Spleen (tissue), 11 donors: ENCODE results near the gene ZDHHC14. TPM values are rescaled to one million over a fixed set of nuclear protein-coding genes. Genes with fewer than 3 reads are reported as not detected.

ENCODE experiments used
- DNase-seq: peaks from one replicate; pipeline ENCODE4 v3.0.0-alpha.2; 2020
- H3K27ac ChIP-seq, 8 donors: fragments of 200-600 bp; sonication (generic) in 7 of 8; 1 replicate in 4 of 8; 2 replicates in 4 of 8; pipeline versions ENCODE4 v1.5.0 to v1.8.0; 2016 to 2021; ENCODE audit warnings: inconsistent platforms in 4 of 8, mild to moderate bottlenecking in 4 of 8, moderate library complexity in 1 of 8
- H3K27me3 ChIP-seq, 7 donors: fragments of 200-600 bp; sonication (generic) in 6 of 7; replicated peaks in 1 of 7; 1 replicate in 4 of 7; 2 replicates in 3 of 7; pipeline versions ENCODE4 v1.5.0 to v1.8.0; 2016 to 2021; ENCODE audit warnings: inconsistent platforms in 3 of 7, mild to moderate bottlenecking in 1 of 7
- H3K36me3 ChIP-seq, 6 donors: fragments of 200-600 bp; sonication (generic) in 5 of 6; 1 replicate in 4 of 6; 2 replicates in 2 of 6; pipeline versions ENCODE4 v1.5.0 to v1.8.0; 2016 to 2021; ENCODE audit warnings: inconsistent platforms in 2 of 6
- H3K4me1 ChIP-seq, 6 donors: fragments of 200-600 bp; sonication (generic) in 5 of 6; 1 replicate in 3 of 6; 2 replicates in 3 of 6; pipeline versions ENCODE4 v1.5.0 to v1.8.0; 2016 to 2021; ENCODE audit warnings: inconsistent platforms in 3 of 6
- H3K4me3 ChIP-seq, 8 donors: fragments of 200-600 bp; sonication (generic) in 7 of 8; 1 replicate in 4 of 8; 2 replicates in 4 of 8; pipeline versions ENCODE4 v1.5.0 to v1.8.0; 2016 to 2021; ENCODE audit warnings: inconsistent platforms in 4 of 8, mild to moderate bottlenecking in 4 of 8, moderate library complexity in 2 of 8
- H3K9me3 ChIP-seq, 8 donors: fragments of 200-600 bp; sonication (generic) in 7 of 8; 1 replicate in 4 of 8; 2 replicates in 4 of 8; pipeline versions ENCODE4 v1.5.0 to v1.8.0; 2016 to 2021; ENCODE audit warnings: inconsistent platforms in 4 of 8
- POLR2A ChIP-seq, 3 donors: fragments of 450-650 bp; IDR thresholded peaks; one replicate each; pipeline ENCODE4 v1.5.1; 2017; ENCODE audit warnings: antibody characterized with exemption in 3 of 3, mild to moderate bottlenecking in 1 of 3
- POLR2AphosphoS5 ChIP-seq, 3 donors: sonication (generic); formaldehyde crosslinking; IDR thresholded peaks; one replicate each; pipeline ENCODE4 v1.5.1; 2017; ENCODE audit warnings: antibody characterized with exemption in 3 of 3
- WGBS, 5 donors: extraction: QIAGEN DNeasy Blood & Tissue Kit in 3 of 5; methylation state at CpG; one replicate each; pipeline versions ENCODE4 v1.1.5 to v1.1.7; 2013 to 2018; 5-methylcytosine and 5-hydroxymethylcytosine counted together
- intact Hi-C: fragments of 100-400 bp; cut with DNase I; formaldehyde crosslinking; loops from one replicate; pipeline ENCODE4 v1.15.0; 2023; ENCODE audit warnings: low total_unique reads
- polyA plus RNA-seq, 3 donors: library from polyadenylated mRNA; stranded (reverse); fragments of 200-250 nt; gene quantifications; one replicate each; pipeline ENCODE4 v1.2.1, GENCODE V29; 2013
- total RNA-seq, 7 donors: library from RNA; depleted of rRNA in 3 of 7; stranded (reverse); fragments of >200 nt in 3 of 7; fragmentation: NEBNext Ultra II Directional in 4 of 7; extraction: Animal tissue kit (Norgen Biotek cat#: 25700) in 4 of 7; gene quantifications; one replicate each; pipeline versions ENCODE4 v1.1.0 to v1.2.1, GENCODE V29; 2016 to 2021
- TF ChIP-seq, protein P1 (sequence below), 11 experiments: fragments of 200-600 bp in 7 of 11; fragments of 450-650 bp in 4 of 11; sonication (generic) in 4 of 11; IDR thresholded peaks in 8 of 11; conservative IDR thresholded peaks in 3 of 11; 1 replicate in 7 of 11; 2 replicates in 4 of 11; pipeline versions ENCODE4 v1.4.0 to v1.8.0; 2016 to 2021; ENCODE audit warnings: antibody characterized with exemption in 11 of 11, inconsistent platforms in 4 of 11, mild to moderate bottlenecking in 1 of 11
- donor health status: healthy with polysubstance abuse.
- donor health status: DM: no; HTN: no; CAD: no; lungs with moderate emphysema.
- donor health status: DM: no; HTN: no; CAD: no.
- donor health status: Bipolar disorder and iron deficiency.
- donor health status: healthy.
- donor health status: DM: no; HTN: no; CAD: no.
- donor health status: DM: yes; HTN: yes; CAD: no.

The ZDHHC14 gene
- total and polyA plus RNA-seq, 10 donors: 7.8 to 18.2 (median 11.7) TPM

GRCh38 chr6:157525918-157526425, 145.0 kb downstream of the ZDHHC14 start:
- Histone ChIP-seq H3K27me3 (no peaks in the 10 kb centered on the region), H3K27ac (peak overlapping the region in 6 of 8 donors; percentile 9 to 66 (median 58)), H3K36me3 (no peaks in the 10 kb centered on the region), H3K4me1 (peaks cover 9 to 62% (median 21%) of the 10 kb centered on the region in 6 donors), H3K4me3 (no peak overlapping the region), H3K9me3 (peaks cover 0 to 5% (median 0%) of the 10 kb centered on the region in 8 donors)
- no peak for TF ChIP-seq POLR2A (IDR thresholded peaks at IDR 0.05)
- TF ChIP-seq POLR2AphosphoS5 (IDR thresholded peaks at IDR 0.05): no peak
- no peak for DNase-seq
- 56 to 86% (median 76%) methylated on average over 5 of the region's 5 CpGs for WGBS, 5 donors
- intact Hi-C loops: no loop called here

DNA sequence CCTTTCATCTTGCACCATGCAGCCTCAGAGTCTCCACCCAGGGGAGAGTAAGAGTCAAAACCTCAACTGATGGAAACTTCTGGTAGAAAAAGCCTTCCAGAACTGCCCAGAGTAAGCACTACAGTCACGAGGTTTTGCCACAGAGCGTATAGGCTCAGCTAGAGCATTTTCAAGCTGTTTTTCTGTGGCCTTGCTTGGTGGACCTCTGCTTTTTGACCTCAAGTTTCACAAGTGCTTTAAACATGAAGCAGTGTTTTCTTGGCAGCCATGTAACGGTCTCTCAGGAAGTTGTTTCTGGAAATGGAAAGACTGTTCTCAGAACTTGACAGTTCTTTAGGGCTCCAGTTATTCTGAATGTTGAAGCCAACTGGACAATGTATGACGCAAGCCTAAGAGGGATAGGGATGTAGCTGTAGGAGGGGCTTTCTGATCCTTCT, 146.5 kb downstream of the ZDHHC14 start:
- peaks cover 9 to 52% (median 21%) of the 10 kb centered on the region in 6 donors for H3K4me1 ChIP-seq
- peak overlapping the region in 7 of 8 donors; percentile 35 to 66 (median 57) for H3K27ac ChIP-seq
- H3K9me3 ChIP-seq: peaks cover 0 to 5% (median 0%) of the 10 kb centered on the region in 8 donors
- intact Hi-C loops: no loop called here
- DNase-seq: no peak
- no peaks in the 10 kb centered on the region for H3K36me3 ChIP-seq
- no peak overlapping the region for H3K4me3 ChIP-seq
- no peaks in the 10 kb centered on the region for H3K27me3 ChIP-seq
- WGBS, 5 donors: 24 to 40% (median 27%) methylated on average over 4 of the region's 4 CpGs
- TF ChIP-seq POLR2AphosphoS5 (IDR thresholded peaks at IDR 0.05): peak in 1 of 3 donors; percentile 52
- TF ChIP-seq, protein P1, sequence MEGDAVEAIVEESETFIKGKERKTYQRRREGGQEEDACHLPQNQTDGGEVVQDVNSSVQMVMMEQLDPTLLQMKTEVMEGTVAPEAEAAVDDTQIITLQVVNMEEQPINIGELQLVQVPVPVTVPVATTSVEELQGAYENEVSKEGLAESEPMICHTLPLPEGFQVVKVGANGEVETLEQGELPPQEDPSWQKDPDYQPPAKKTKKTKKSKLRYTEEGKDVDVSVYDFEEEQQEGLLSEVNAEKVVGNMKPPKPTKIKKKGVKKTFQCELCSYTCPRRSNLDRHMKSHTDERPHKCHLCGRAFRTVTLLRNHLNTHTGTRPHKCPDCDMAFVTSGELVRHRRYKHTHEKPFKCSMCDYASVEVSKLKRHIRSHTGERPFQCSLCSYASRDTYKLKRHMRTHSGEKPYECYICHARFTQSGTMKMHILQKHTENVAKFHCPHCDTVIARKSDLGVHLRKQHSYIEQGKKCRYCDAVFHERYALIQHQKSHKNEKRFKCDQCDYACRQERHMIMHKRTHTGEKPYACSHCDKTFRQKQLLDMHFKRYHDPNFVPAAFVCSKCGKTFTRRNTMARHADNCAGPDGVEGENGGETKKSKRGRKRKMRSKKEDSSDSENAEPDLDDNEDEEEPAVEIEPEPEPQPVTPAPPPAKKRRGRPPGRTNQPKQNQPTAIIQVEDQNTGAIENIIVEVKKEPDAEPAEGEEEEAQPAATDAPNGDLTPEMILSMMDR (IDR thresholded peaks at IDR 0.05 in 8 of 11, conservative IDR thresholded peaks at IDR 0.05 in 3 of 11): no peak

DNA sequence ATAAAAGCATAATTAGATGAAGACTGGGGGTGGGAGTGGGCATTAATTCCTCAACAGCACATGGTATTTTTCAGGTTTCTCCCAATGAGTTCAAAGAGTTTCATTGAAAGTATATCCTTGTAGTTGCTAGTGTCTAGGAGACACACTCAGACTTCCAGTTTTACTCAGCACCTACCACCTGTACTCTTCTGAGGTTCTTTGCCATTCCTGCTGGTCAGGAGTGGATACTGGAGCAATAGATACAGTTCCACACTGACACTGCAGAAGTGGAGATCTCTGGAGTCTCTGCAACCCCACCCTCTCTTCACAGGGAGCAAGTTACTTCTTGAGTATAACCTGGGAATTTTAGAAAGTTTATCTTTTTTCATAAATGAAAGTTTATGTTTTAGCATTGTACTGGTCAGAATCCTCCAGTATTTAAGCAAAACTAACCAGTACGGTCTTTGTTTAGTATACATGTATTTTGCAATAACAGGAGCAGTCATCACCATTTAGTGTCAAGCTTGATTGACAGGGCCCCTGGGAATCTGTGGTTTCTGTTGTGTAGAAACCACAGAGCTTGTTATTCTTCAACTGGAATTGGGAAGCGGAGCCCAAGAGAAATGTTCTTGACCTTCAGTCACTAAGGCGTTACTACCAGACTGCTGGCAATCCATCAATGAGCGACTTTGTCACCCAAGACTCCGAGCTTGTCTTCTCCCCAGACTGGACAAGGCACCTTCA, 148.1 kb downstream of the ZDHHC14 start:
- peaks cover 0 to 5% (median 0%) of the 10 kb centered on the region in 8 donors for H3K9me3 ChIP-seq
- 65 to 77% (median 67%) methylated on average over 5 of the region's 5 CpGs for WGBS, 5 donors
- peaks cover 9 to 61% (median 21%) of the 10 kb centered on the region in 6 donors for H3K4me1 ChIP-seq
- no peak for DNase-seq
- TF ChIP-seq, protein P1 (IDR thresholded peaks at IDR 0.05 in 8 of 11, conservative IDR thresholded peaks at IDR 0.05 in 3 of 11): no peak
- TF ChIP-seq POLR2A (IDR thresholded peaks at IDR 0.05): no peak
- no peak for TF ChIP-seq POLR2AphosphoS5 (IDR thresholded peaks at IDR 0.05)
- H3K27ac ChIP-seq: no peak overlapping the region
- no peaks in the 10 kb centered on the region for H3K36me3 ChIP-seq
- intact Hi-C loops: no loop called here
- H3K27me3 ChIP-seq: no peaks in the 10 kb centered on the region
- H3K4me3 ChIP-seq: no peak overlapping the region

DNA sequence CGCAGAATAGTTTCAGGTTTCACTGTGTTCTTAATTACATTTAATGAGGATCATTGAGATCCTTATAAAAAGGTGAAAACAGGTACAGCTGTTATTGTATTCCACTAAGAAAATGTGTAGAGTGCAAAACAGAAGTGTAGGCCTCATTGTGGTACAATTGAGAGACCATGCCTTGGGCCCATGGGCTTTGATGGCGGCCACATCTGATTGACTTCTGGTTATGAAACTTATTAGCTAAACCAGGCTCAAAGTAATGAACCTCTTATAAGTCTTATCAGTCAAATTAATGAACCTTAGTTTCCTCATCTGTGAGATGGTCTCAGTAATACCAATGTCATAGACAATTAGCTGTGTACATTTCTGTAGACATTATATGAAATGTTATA, 148.7 kb downstream of the ZDHHC14 start:
- Histone ChIP-seq H3K4me3 (no peak overlapping the region), H3K4me1 (peaks cover 9 to 66% (median 22%) of the 10 kb centered on the region in 6 donors), H3K36me3 (no peaks in the 10 kb centered on the region), H3K9me3 (peaks cover 0 to 4% (median 0%) of the 10 kb centered on the region in 8 donors), H3K27me3 (no peaks in the 10 kb centered on the region), H3K27ac (no peak overlapping the region)
- intact Hi-C loops: no loop called here
- WGBS, 5 donors: 89 to 97% (median 95%) methylated on average over 2 of the region's 2 CpGs
- TF ChIP-seq POLR2A (IDR thresholded peaks at IDR 0.05): no peak
- no peak for TF ChIP-seq POLR2AphosphoS5 (IDR thresholded peaks at IDR 0.05)
- TF ChIP-seq, protein P1 (IDR thresholded peaks at IDR 0.05 in 8 of 11, conservative IDR thresholded peaks at IDR 0.05 in 3 of 11): no peak
- no peak for DNase-seq
